Measurements from ENCODE around the gene SALL3. TPM values are rescaled to one million over a fixed set of nuclear protein-coding genes. Genes with fewer than 3 reads are reported as not detected.

Gene SALL3
- total and polyA plus RNA-seq, 2 of the 4 experiments (the other 2 are of a cell fraction): not detected

- no peak overlapping the region for H2BK5ac ChIP-seq (ENCODE audit: low read depth, low read length, poor library complexity, severe bottlenecking)
- no peak overlapping the region for H3K9ac ChIP-seq (ENCODE audit: low read depth, low read length)
- no peak overlapping the region for H4K8ac ChIP-seq (ENCODE audit: low read depth in 2 of 2, low read length in 2 of 2)
- H2BK120ac ChIP-seq (ENCODE audit: low read depth, low read length): no peak overlapping the region
- no peak overlapping the region for H2BK15ac ChIP-seq (ENCODE audit: low read depth, low read length)
- no peaks in the 10 kb centered on the region for H3K4me1 ChIP-seq (ENCODE audit: control insufficient read depth, insufficient read depth, low read length)
- no peak overlapping the region for H3K14ac ChIP-seq (replicated peaks; ENCODE audit: low read depth, low read length)
- intact Hi-C loops (cut with micrococcal nuclease) (no loop called here), in situ Hi-C loops (cut with MboI; ENCODE audit: low sequenced_read_pairs) (no loop called here), dilution Hi-C loops (cut with HindIII; ENCODE audit: low sequenced_read_pairs, unreplicated experiment) (no loop called here)
- H3K36me3 ChIP-seq (ENCODE audit: control insufficient read depth, insufficient read depth, low read length): no peaks in the 10 kb centered on the region
- H3K23ac ChIP-seq (ENCODE audit: low read depth, low read length): no peak overlapping the region
- no peaks in the 10 kb centered on the region for H3K9me1 ChIP-seq (ENCODE audit: insufficient read depth, low read length)
- no peak overlapping the region for H4K5ac ChIP-seq (ENCODE audit: low read depth, low read length)
- H4K20me1 ChIP-seq (ENCODE audit: insufficient read depth, low read length): no peaks in the 10 kb centered on the region
- no peak overlapping the region for H3K4ac ChIP-seq (ENCODE audit: low read depth, low read length)
- no peak overlapping the region for H3K56ac ChIP-seq (ENCODE audit: extremely low read depth, insufficient read depth, low read length)
- no peak overlapping the region for H2AFZ ChIP-seq (replicated peaks; ENCODE audit: low read length, poor library complexity)
- 36% methylated on average over 6 of the region's 17 CpGs; no CpG with 5 or more reads in 1 of the 2 experiments for WGBS, 2 experiments (ENCODE audit: extremely low coverage in 2 of 2, insufficient read length in 1 of 2)
- peaks cover 39% of the 10 kb centered on the region for H3K9me3 ChIP-seq (ENCODE audit: control insufficient read depth, insufficient read depth, low read length)
- H2BK20ac ChIP-seq (ENCODE audit: low read depth, low read length): no peak overlapping the region
- no peak overlapping the region for H4K91ac ChIP-seq (ENCODE audit: insufficient read depth, low read depth, low read length)
- ChIA-PET POLR2A (ENCODE audit: unreplicated experiment) (no interaction called here), CTCF (no interaction called here)
- ATAC-seq (ENCODE audit: low read depth) (no peak), DNase-seq (no peak)
- H3K4me2 ChIP-seq (ENCODE audit: low read depth, low read length): no peak overlapping the region
- H2AK5ac ChIP-seq (ENCODE audit: low read depth, low read length): no peak overlapping the region
- no TSS peak for BruUV-seq (replicated peaks)
- no peak overlapping the region for H2AK9ac ChIP-seq (replicated peaks; ENCODE audit: low read depth, low read length, poor library complexity)
- H3K79me1 ChIP-seq (ENCODE audit: low read depth in 1 of 2, low read length in 2 of 2): no peaks in the 10 kb centered on the region
- no peak overlapping the region for H3K18ac ChIP-seq (ENCODE audit: low read depth, low read length)
- H3K4me3 ChIP-seq (ENCODE audit: insufficient read depth, low read depth, low read length): no peak overlapping the region
- TF ChIP-seq CHD1 (IDR thresholded peaks at IDR 0.05; ENCODE audit: low read depth, low read length) (no peak), USF2 (IDR thresholded peaks at IDR 0.05; ENCODE audit: low read depth, low read length) (no peak), SMC3 (IDR thresholded peaks at IDR 0.05; ENCODE audit: low read depth, low read length) (no peak), POLR2A (IDR thresholded peaks at IDR 0.05; ENCODE audit: low read depth, low read length) (no peak), CEBPB (IDR thresholded peaks at IDR 0.05; ENCODE audit: low read depth, low read length) (no peak), BHLHE40 (IDR thresholded peaks at IDR 0.05; ENCODE audit: low read depth, low read length) (no peak), MAZ (IDR thresholded peaks at IDR 0.05; ENCODE audit: borderline replicate concordance, low read depth, low read length) (no peak), CTCF (conservative IDR thresholded peaks at IDR 0.05; ENCODE audit: low read depth, low read length) (no peak), RFX5 (IDR thresholded peaks at IDR 0.05; ENCODE audit: low read depth, low read length) (no peak), FOS (IDR thresholded peaks at IDR 0.05; ENCODE audit: low read depth, low read length) (no peak), RAD21 (IDR thresholded peaks at IDR 0.05; ENCODE audit: low read length) (no peak), RCOR1 (IDR thresholded peaks at IDR 0.05; ENCODE audit: insufficient replicate concordance, low read length) (no peak)
- H3K27me3 ChIP-seq (ENCODE audit: control insufficient read depth, insufficient read depth, low read length): no peaks in the 10 kb centered on the region
- H3K27ac ChIP-seq (ENCODE audit: insufficient read depth, low read length): no peak overlapping the region
Observed at GRCh38 chr18:78953566-78953965, 26.1 kb upstream of the SALL3 start.
